ENCODE data around the gene CLRN1. TPM values are rescaled to one million over a fixed set of nuclear protein-coding genes. Genes with fewer than 3 reads are reported as not detected.

CLRN1 gene
- total RNA-seq, 1 donor from 2014 or later: not detected

GRCh38 chr3:150921209-150921608, 51.3 kb downstream of the CLRN1 start:
- DNase-seq (ENCODE audit: low spot score): no peak

- DNase-seq (ENCODE audit: low spot score): no peak
Observed at GRCh38 chr3:150920236-150920635, 52.3 kb downstream of the CLRN1 start.

- DNase-seq (ENCODE audit: low spot score): no peak
Observed at GRCh38 chr3:150917951-150918350, 54.6 kb downstream of the CLRN1 start.

GRCh38 chr3:150913133-150913922, 59.2 kb downstream of the CLRN1 start:
- DNase-seq (ENCODE audit: low spot score): no peak

GRCh38 chr3:150912501-150912900, 60.0 kb downstream of the CLRN1 start:
- no peak for DNase-seq (ENCODE audit: low spot score)

GRCh38 chr3:150911771-150912170, 60.8 kb downstream of the CLRN1 start:
- no peak for DNase-seq (ENCODE audit: low spot score)

- DNase-seq (ENCODE audit: low spot score): no peak
Observed at GRCh38 chr3:150906461-150906860, 66.1 kb downstream of the CLRN1 start.

GRCh38 chr3:150905746-150906145, 66.8 kb downstream of the CLRN1 start:
- DNase-seq (ENCODE audit: low spot score): no peak

- no peak for DNase-seq (ENCODE audit: low spot score)
Observed at GRCh38 chr3:150905339-150905738, 67.2 kb downstream of the CLRN1 start, which contains the start of gene MINDY4B. Gene MINDY4B, minus strand, starts transcription at chr3:150905439. Its CDS starts 0 bp downstream, at chr3:150905439.

GRCh38 chr3:150902988-150903387, 69.5 kb downstream of the CLRN1 start:
- no peak for DNase-seq (ENCODE audit: low spot score)

- no peak for DNase-seq (ENCODE audit: low spot score)
Observed at GRCh38 chr3:150901793-150902192, 70.7 kb downstream of the CLRN1 start.

- DNase-seq (ENCODE audit: low spot score): no peak
Observed at GRCh38 chr3:150899141-150899540, 73.4 kb downstream of the CLRN1 start.

- DNase-seq (ENCODE audit: low spot score): no peak
Observed at GRCh38 chr3:150898046-150898754, 74.3 kb downstream of the CLRN1 start.

- DNase-seq (ENCODE audit: low spot score): no peak
Observed at GRCh38 chr3:150897592-150897991, 74.9 kb downstream of the CLRN1 start.

GRCh38 chr3:150890831-150891230, 81.7 kb downstream of the CLRN1 start:
- no peak for DNase-seq (ENCODE audit: low spot score)

GRCh38 chr3:150890295-150890694, 82.2 kb downstream of the CLRN1 start:
- no peak for DNase-seq (ENCODE audit: low spot score)

- DNase-seq (ENCODE audit: low spot score): no peak
Observed at GRCh38 chr3:150889106-150889505, 83.4 kb downstream of the CLRN1 start.

- DNase-seq (ENCODE audit: low spot score): no peak
Observed at GRCh38 chr3:150887031-150887430, 85.5 kb downstream of the CLRN1 start.

- DNase-seq (ENCODE audit: low spot score): no peak
Observed at GRCh38 chr3:150885535-150885934, 87.0 kb downstream of the CLRN1 start.

GRCh38 chr3:150878996-150879575, 93.4 kb downstream of the CLRN1 start:
- no peak for DNase-seq (ENCODE audit: low spot score)

- DNase-seq (ENCODE audit: low spot score): no peak
Observed at GRCh38 chr3:150878290-150878689, 94.2 kb downstream of the CLRN1 start.

GRCh38 chr3:150877303-150877702, 95.2 kb downstream of the CLRN1 start:
- DNase-seq (ENCODE audit: low spot score): no peak

All from ureter (tissue), 1 donor.